Body of pancreas (tissue), 4 donors: ENCODE results near the gene TMEM141. TPM values are rescaled to one million over a fixed set of nuclear protein-coding genes. Genes with fewer than 3 reads are reported as not detected.
A peak's percentile ranks its signal among the peaks of the same experiment; 100 is the strongest.
"Not testable (repeated sequence)": the region's sequence is repeated elsewhere in the genome, so short reads cannot be mapped to it uniquely, and the experiment has no call there.

ENCODE experiments used
- ATAC-seq: fragments of 150-250 bp; one replicate; pipeline ENCODE4 v1.9.1; 2016
- DNase-seq, 4 donors: peaks; one replicate each; pipeline ENCODE4 v3.0.0-alpha.2; 2019
- H3K27ac ChIP-seq, 4 donors: fragments of 200-600 bp; sonication (generic); 1 replicate in 3 of 4; 2 replicates in 1 of 4; pipeline versions ENCODE4 v1.5.1 to v1.6.1; 2016 to 2019; ENCODE audit warnings: mild to moderate bottlenecking in 1 of 4, mixed read lengths in 1 of 4, moderate library complexity in 1 of 4
- H3K27me3 ChIP-seq, 2 donors: fragments of 200-600 bp; sonication (generic); one replicate each; pipeline ENCODE4 v1.6.0; 2016; ENCODE audit warnings: mild to moderate bottlenecking in 1 of 2
- H3K36me3 ChIP-seq, 2 donors: fragments of 200-600 bp; sonication (generic); replicated peaks in 1 of 2; 2 replicates each; pipeline ENCODE4 v1.5.1; 2016; ENCODE audit warnings: low read depth in 2 of 2; ENCODE audit not compliant: insufficient read depth in 1 of 2
- H3K4me1 ChIP-seq: fragments of 200-600 bp; sonication (generic); one replicate; pipeline ENCODE4 v1.6.0; 2016
- H3K4me3 ChIP-seq, 2 donors: fragments of 200-600 bp; sonication (generic); 1 replicate in 1 of 2; 2 replicates in 1 of 2; pipeline ENCODE4 v1.5.1; 2016 to 2019
- H3K9me3 ChIP-seq, 3 donors: fragments of 200-600 bp; sonication (generic); 1 replicate in 2 of 3; 2 replicates in 1 of 3; pipeline ENCODE4 v1.5.1; 2016
- POLR2A ChIP-seq, 3 donors: fragments of 450-650 bp; IDR thresholded peaks; one replicate each; pipeline ENCODE4 v1.6.1; 2016; ENCODE audit warnings: antibody characterized with exemption in 3 of 3, mild to moderate bottlenecking in 2 of 3
- WGBS, 2 donors: methylation state at CpG; one replicate each; pipeline ENCODE4 v1.1.5; 2017; 5-methylcytosine and 5-hydroxymethylcytosine counted together
- intact Hi-C: fragments of 100-400 bp; cut with DNase I; formaldehyde crosslinking; loops from one replicate; pipeline ENCODE4 v1.15.1; 2023
- total RNA-seq, 2 donors: library from RNA; depleted of rRNA; stranded (reverse); fragments of >200 nt; gene quantifications; one replicate each; pipeline ENCODE4 v1.1.0, GENCODE V29; 2016
- TF ChIP-seq, protein P1 (sequence below), 7 experiments: fragments of 450-650 bp in 4 of 7; fragments of 200-600 bp in 3 of 7; sonication (generic) in 3 of 7; IDR thresholded peaks; one replicate each; pipeline ENCODE4 v1.5.1; 2016 to 2019; ENCODE audit warnings: antibody characterized with exemption in 7 of 7

Gene TMEM141
- total RNA-seq, 2 donors from 2014 or later = 45.1 to 52.1 TPM

DNA sequence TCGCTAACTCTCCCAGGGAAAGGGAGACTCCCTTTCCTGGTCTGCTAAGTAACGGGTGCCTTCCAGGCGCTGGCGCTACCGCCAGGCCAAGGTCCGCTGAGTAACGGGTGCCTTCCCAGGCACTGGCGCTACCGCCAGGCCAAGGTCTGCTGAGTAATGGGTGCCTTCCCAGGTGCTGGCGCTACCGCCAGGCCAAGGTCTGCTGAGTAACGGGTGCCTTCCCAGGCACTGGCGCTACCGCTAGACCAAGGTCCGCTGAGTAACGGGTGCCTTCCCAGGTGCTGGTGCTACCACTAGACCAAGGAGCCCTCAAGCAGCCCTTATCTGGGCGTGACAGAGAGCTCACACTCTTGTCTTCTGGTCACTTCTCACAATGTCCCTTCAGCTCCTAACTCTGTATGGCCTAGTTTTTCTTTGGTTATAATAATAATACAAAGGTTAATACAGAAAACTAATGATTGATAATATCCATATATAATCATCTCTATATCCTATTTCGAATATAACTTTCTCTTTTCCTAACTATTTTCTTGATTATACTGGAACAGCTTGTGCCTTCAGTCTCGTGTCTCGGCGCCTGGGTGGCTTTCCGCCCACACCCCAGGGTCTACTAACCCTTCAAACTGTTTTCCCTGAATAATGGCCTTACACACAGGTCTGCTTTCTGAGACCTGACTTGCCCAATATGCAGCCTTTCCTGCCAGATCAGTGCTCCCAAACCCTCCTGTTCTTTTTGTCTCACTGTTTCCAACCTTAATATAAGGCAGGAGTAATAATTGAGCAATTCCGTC, 5.4 kb upstream of the TMEM141 start:
- ATAC-seq (peak; percentile 29), DNase-seq (peak; percentile 70 to 79 (median 77))
- H3K9me3 ChIP-seq, H3K4me3 ChIP-seq, H3K27ac ChIP-seq, H3K36me3 ChIP-seq, H3K27me3 ChIP-seq: not testable (repeated sequence)
- intact Hi-C loops = loop anchor here (5.0 kb wide), 1 partner anchor 252 kb away; no protein-coding TSS in a partner anchor
- TF ChIP-seq, protein P1, sequence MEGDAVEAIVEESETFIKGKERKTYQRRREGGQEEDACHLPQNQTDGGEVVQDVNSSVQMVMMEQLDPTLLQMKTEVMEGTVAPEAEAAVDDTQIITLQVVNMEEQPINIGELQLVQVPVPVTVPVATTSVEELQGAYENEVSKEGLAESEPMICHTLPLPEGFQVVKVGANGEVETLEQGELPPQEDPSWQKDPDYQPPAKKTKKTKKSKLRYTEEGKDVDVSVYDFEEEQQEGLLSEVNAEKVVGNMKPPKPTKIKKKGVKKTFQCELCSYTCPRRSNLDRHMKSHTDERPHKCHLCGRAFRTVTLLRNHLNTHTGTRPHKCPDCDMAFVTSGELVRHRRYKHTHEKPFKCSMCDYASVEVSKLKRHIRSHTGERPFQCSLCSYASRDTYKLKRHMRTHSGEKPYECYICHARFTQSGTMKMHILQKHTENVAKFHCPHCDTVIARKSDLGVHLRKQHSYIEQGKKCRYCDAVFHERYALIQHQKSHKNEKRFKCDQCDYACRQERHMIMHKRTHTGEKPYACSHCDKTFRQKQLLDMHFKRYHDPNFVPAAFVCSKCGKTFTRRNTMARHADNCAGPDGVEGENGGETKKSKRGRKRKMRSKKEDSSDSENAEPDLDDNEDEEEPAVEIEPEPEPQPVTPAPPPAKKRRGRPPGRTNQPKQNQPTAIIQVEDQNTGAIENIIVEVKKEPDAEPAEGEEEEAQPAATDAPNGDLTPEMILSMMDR (IDR thresholded peaks at IDR 0.05) = peak in 1 of 7 experiments; percentile 16
- 46 to 57% methylated on average over 11 to 23 of the region's 23 CpGs for whole genome bisulfite sequencing, 2 donors
- H3K4me1 ChIP-seq = peaks cover 40% of the 10 kb centered on the region

DNA sequence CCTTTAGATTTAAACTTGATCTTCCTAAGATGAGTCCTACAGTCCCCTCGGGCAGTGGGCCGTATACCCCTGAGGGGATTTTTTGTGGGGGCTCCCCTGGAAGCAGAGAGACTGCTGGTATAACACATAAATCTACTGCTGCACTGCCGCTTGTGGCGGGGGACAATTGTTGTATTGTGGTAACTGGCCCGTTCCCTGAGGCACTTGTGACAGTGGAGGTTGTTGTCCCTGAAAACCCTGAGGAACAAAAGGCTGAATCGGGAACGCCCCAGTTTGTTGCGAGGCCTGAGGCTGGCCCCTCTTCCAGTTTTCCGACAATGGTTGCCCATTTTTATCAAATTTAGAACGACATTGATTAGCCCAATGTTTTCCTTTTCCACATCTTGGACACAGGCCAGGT, 4.7 kb upstream of the TMEM141 start:
- H3K9me3 ChIP-seq = no peaks in the 10 kb centered on the region
- peak in 1 of 4 donors; percentile 1 for DNase-seq
- WGBS, 2 donors = 41 to 44% methylated on average over 10 of the region's 10 CpGs
- ATAC-seq = no peak
- TF ChIP-seq, protein P1 (IDR thresholded peaks at IDR 0.05) = no peak
- no peak for TF ChIP-seq POLR2A (IDR thresholded peaks at IDR 0.05)
- H3K27ac ChIP-seq = no peak overlapping the region
- peaks cover 43% of the 10 kb centered on the region for H3K4me1 ChIP-seq
- H3K36me3 ChIP-seq = no peaks in the 10 kb centered on the region
- intact Hi-C loops = loop anchor here (5.0 kb wide), 1 partner anchor 251 kb away; no protein-coding TSS in a partner anchor
- no peaks in the 10 kb centered on the region for H3K27me3 ChIP-seq
- H3K4me3 ChIP-seq = no peak overlapping the region

DNA sequence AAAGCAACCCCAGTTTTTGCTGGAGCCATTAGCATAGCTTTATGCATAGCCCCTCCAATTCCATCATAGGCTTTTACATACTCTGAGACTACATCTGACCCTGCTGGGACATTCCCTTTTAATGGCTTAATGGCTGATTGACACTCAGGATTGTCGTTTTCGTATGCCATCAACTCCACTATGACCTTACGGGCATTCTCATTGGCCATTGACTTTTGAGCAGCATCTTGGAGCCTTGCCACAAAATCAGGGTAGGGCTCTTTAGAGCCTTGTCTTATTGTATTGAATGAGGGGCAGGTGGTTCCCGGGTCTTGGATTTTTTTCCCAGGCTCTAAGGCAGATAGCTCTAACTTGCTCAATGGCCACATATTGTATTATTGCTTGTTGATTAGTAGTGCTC, 4.2 kb upstream of the TMEM141 start:
- not testable (repeated sequence) for H3K4me3 ChIP-seq, H3K27ac ChIP-seq, ATAC-seq, H3K9me3 ChIP-seq, H3K27me3 ChIP-seq, H3K36me3 ChIP-seq
- intact Hi-C loops = loop anchor here (5.0 kb wide), 1 partner anchor 250 kb away; no protein-coding TSS in a partner anchor
- peak in 1 of 4 donors; percentile 1 for DNase-seq
- peaks cover 48% of the 10 kb centered on the region for H3K4me1 ChIP-seq
- 19 to 24% methylated on average over 4 of the region's 4 CpGs for WGBS, 2 donors

DNA sequence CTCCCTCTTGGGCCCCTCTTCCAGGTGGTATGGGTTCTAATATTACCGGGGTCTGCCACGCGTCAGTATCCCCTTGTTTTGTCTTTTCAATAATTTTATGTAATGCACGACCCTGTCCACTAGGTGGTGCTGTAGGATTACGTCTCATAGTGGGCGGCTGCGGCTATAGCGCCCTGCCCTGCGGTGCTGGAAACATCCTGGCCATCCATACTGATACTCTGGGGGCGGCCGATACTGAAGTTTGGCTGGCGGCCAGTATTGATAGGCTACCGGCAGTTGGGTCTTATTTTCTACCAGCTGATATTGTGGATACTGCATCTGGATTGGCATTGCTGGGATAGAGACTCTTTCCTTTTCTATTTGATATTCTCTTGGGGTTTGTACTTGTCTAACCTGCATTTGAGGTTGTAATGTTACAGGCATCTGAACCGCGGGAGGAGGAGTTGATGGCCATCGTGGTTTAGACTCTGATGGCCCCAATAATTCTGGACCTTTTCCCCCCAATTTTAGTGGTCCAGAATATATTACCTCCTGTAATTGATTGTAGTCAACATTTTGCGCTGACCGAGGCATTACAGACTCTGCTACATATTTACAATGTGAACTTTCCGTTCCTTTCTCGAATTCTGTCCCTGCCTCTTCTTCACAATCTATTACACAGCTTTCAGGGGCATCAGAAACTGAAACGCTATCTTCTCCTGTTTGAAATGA, 3.3 kb upstream of the TMEM141 start:
- peak overlapping the region in 1 of 4 donors; percentile 97 for H3K27ac ChIP-seq
- no peak for TF ChIP-seq POLR2A (IDR thresholded peaks at IDR 0.05)
- TF ChIP-seq, protein P1 (IDR thresholded peaks at IDR 0.05) = peak; percentile 71 to 88 (median 85)
- peak; percentile 63 to 75 (median 70) for DNase-seq
- 11 to 13% methylated on average over 21 of the region's 21 CpGs for WGBS, 2 donors
- intact Hi-C loops = loop anchor here (5.0 kb wide), 1 partner anchor 249 kb away; no protein-coding TSS in a partner anchor
- no peaks in the 10 kb centered on the region for H3K36me3 ChIP-seq
- ATAC-seq = no peak
- H3K4me1 ChIP-seq = peaks cover 57% of the 10 kb centered on the region
- H3K9me3 ChIP-seq = no peaks in the 10 kb centered on the region
- H3K4me3 ChIP-seq = no peak overlapping the region
- no peaks in the 10 kb centered on the region for H3K27me3 ChIP-seq

DNA sequence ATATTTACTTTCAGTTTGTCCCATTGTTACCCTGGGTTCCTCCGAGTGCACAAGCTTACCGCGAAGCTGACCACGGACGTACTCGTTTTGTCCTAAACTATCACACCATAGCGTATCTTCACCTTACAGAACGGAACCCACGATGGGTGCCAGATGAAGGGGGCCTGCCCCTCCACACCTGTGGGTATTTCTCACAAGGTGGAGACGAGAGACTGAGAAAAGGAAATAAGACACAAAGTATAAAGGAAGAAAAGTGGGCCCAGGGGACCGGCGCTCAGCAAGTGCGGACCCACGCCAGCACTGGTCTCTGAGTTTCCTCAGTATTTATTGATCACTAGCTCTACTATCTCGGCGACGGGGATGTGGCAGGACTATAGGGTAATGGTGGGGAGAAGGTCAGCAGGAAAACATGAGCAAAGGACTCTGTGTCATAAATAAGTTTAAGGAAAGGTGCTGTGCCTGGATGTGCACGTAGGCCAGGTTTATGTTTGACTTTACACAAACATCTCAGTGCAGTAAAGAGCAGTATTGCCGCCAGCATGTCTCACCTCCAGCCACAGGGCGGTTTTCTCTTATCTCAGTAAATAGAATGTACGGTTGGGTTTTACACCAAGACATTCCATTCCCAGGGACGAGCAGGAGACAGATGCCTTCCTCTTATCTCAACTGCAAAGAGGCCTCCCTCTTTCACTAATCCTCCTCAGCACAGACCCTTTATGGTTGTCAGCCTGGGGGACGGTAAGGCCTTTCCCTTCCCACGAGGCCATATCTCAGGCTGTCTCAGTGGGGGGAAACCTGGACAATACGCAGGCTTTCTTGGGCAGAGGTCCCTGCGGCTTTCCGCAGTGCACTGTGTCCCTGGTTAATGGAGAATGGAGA, 2.3 kb upstream of the TMEM141 start:
- H3K27me3 ChIP-seq, H3K9me3 ChIP-seq, H3K4me3 ChIP-seq, H3K36me3 ChIP-seq, DNase-seq, ATAC-seq: not testable (repeated sequence)
- intact Hi-C loops = loop anchor here (5.0 kb wide), 1 partner anchor 248 kb away; no protein-coding TSS in a partner anchor
- peak overlapping the region in 3 of 4 donors; percentile 46 to 99 (median 97) for H3K27ac ChIP-seq
- peaks cover 65% of the 10 kb centered on the region for H3K4me1 ChIP-seq
- WGBS, 2 donors = 46 to 49% methylated on average over 27 of the region's 27 CpGs
